Measurements from ENCODE around the gene OSBP.

GRCh38 chr11:59562292-59562691 lies 53.3 kb downstream of the OSBP start:
- TF ChIP-seq CTCF (conservative IDR thresholded peaks at IDR 0.05; ENCODE audit: low read depth, low read length) (no peak), EZH2 (IDR thresholded peaks at IDR 0.05; ENCODE audit: low read length, unreplicated experiment) (no peak), EZH2phosphoT487 (IDR thresholded peaks at IDR 0.05; ENCODE audit: borderline replicate concordance, low read length) (no peak)
